ENCODE measurements around the gene FES.

DNA sequence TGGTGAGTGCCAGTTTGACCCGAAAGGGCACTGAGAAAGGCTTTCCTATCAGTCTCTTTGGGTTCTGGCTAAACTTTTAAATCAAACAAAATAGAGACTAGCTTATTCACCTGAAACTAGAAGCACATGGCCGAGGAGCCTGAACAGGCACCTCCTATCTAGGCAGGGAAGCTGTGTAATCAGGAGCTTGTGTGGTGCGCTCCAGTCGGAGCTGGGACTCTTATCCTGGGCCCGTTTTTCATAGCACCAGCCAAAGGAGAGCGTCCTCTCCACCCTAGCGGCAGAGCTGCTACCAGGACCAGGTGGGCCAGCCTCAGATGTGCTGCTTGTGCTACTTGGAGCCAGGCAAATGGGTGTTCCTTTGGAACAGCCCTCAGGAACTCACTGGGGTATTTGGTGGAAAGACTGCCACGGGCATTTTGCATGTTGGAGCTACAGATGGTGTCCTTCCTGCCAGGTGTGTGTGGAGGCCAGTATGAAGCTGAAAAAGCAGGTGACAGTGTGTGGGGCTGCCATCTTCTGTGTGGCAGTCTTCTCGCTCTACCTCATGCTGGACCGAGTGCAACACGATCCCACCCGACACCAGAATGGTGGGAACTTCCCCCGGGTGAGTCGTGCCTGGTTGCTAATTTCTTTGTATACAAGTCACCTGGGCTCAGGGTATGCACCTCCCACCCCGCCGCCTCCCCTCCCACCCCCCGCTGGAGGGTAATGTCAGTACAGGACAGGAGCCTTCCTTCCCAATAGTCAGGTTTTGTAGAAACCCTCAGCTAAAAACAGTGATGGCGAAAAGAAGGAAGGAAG lies 19.6 kb downstream of the FES start:
- TF ChIP-seq, protein P1, sequence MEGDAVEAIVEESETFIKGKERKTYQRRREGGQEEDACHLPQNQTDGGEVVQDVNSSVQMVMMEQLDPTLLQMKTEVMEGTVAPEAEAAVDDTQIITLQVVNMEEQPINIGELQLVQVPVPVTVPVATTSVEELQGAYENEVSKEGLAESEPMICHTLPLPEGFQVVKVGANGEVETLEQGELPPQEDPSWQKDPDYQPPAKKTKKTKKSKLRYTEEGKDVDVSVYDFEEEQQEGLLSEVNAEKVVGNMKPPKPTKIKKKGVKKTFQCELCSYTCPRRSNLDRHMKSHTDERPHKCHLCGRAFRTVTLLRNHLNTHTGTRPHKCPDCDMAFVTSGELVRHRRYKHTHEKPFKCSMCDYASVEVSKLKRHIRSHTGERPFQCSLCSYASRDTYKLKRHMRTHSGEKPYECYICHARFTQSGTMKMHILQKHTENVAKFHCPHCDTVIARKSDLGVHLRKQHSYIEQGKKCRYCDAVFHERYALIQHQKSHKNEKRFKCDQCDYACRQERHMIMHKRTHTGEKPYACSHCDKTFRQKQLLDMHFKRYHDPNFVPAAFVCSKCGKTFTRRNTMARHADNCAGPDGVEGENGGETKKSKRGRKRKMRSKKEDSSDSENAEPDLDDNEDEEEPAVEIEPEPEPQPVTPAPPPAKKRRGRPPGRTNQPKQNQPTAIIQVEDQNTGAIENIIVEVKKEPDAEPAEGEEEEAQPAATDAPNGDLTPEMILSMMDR (IDR thresholded peaks at IDR 0.05; ENCODE audit: low read depth, low read length) = no peak
- TF ChIP-seq POLR2A (IDR thresholded peaks at IDR 0.05; ENCODE audit: extremely low read depth, insufficient read length) = no peak
- no peak; the same call in 1 of the 2 replicates for TF ChIP-seq MAX (IDR thresholded peaks at IDR 0.05; ENCODE audit: low read depth, low read length)
- no peak for TF ChIP-seq MYC (IDR thresholded peaks at IDR 0.05; ENCODE audit: low read depth, low read length)

Data from NB4 (cell line).